Upper lobe of left lung (tissue), 4 donors: Measurements from ENCODE around the gene KCNMA1.

ENCODE experiments used
- POLR2A ChIP-seq, 4 donors: fragments of 450-650 bp; IDR thresholded peaks; one replicate each; pipeline ENCODE4 v1.5.1; 2016 to 2017; ENCODE audit warnings: antibody characterized with exemption in 4 of 4, mild to moderate bottlenecking in 2 of 4
- TF ChIP-seq, protein P1 (sequence below), 6 experiments: fragments of 450-650 bp in 4 of 6; fragments of 200-600 bp in 2 of 6; sonication (generic) in 2 of 6; IDR thresholded peaks; one replicate each; pipeline ENCODE4 v1.5.1; 2016 to 2019; ENCODE audit warnings: antibody characterized with exemption in 6 of 6

GRCh38 chr10:77597560-77597959 is 40.0 kb downstream of the KCNMA1 start:
- TF ChIP-seq POLR2A (IDR thresholded peaks at IDR 0.05) = no peak
- TF ChIP-seq, protein P1, sequence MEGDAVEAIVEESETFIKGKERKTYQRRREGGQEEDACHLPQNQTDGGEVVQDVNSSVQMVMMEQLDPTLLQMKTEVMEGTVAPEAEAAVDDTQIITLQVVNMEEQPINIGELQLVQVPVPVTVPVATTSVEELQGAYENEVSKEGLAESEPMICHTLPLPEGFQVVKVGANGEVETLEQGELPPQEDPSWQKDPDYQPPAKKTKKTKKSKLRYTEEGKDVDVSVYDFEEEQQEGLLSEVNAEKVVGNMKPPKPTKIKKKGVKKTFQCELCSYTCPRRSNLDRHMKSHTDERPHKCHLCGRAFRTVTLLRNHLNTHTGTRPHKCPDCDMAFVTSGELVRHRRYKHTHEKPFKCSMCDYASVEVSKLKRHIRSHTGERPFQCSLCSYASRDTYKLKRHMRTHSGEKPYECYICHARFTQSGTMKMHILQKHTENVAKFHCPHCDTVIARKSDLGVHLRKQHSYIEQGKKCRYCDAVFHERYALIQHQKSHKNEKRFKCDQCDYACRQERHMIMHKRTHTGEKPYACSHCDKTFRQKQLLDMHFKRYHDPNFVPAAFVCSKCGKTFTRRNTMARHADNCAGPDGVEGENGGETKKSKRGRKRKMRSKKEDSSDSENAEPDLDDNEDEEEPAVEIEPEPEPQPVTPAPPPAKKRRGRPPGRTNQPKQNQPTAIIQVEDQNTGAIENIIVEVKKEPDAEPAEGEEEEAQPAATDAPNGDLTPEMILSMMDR (IDR thresholded peaks at IDR 0.05) = no peak
